Sigmoid colon (tissue), 7 donors: ENCODE results near the gene TRPM2. TPM values are rescaled to one million over a fixed set of nuclear protein-coding genes. Genes with fewer than 3 reads are reported as not detected.

Experiments used
- DNase-seq: peaks from one replicate; pipeline ENCODE4 v3.0.0-alpha.2; 2019
- H3K27ac ChIP-seq, 4 donors: fragments of 200-600 bp; sonication (generic); one replicate each; pipeline ENCODE4 v1.5.1; 2016 to 2019; ENCODE audit warnings: mild to moderate bottlenecking in 1 of 4
- H3K27me3 ChIP-seq, 3 donors: fragments of 200-600 bp; sonication (generic); one replicate each; pipeline ENCODE4 v1.5.1; 2019; ENCODE audit warnings: mild to moderate bottlenecking in 1 of 3
- H3K36me3 ChIP-seq, 4 donors: fragments of 200-600 bp; sonication (generic); one replicate each; pipeline ENCODE4 v1.5.1; 2016 to 2019
- H3K4me1 ChIP-seq, 4 donors: fragments of 200-600 bp; sonication (generic); one replicate each; pipeline ENCODE4 v1.5.1; 2017 to 2019
- H3K4me3 ChIP-seq, 4 donors: fragments of 200-600 bp; sonication (generic); one replicate each; pipeline ENCODE4 v1.5.1; 2017 to 2019; ENCODE audit warnings: mild to moderate bottlenecking in 2 of 4, moderate library complexity in 1 of 4
- H3K9me3 ChIP-seq, 4 donors: fragments of 200-600 bp in 3 of 4; sonication (generic) in 3 of 4; one replicate each; pipeline versions ENCODE4 v1.5.1 to v1.6.1; 2013 to 2019
- EP300 ChIP-seq, 4 donors: sonication (generic); formaldehyde crosslinking; IDR thresholded peaks; one replicate each; pipeline ENCODE4 v1.6.1; 2017; ENCODE audit warnings: antibody characterized with exemption in 4 of 4
- POLR2A ChIP-seq, 2 donors: fragments of 450-650 bp; IDR thresholded peaks; one replicate each; pipeline ENCODE4 v1.6.1; 2016; ENCODE audit warnings: antibody characterized with exemption in 2 of 2, mild to moderate bottlenecking in 2 of 2, moderate library complexity in 2 of 2
- POLR2AphosphoS5 ChIP-seq, 4 donors: sonication (generic); formaldehyde crosslinking; IDR thresholded peaks; one replicate each; pipeline ENCODE4 v1.6.1; 2017; ENCODE audit warnings: antibody characterized with exemption in 4 of 4
- WGBS, 2 donors: extraction: QIAGEN DNeasy Blood & Tissue Kit; methylation state at CpG; one replicate each; pipeline ENCODE4 v1.1.7; 2013; 5-methylcytosine and 5-hydroxymethylcytosine counted together
- intact Hi-C: fragments of 100-400 bp; cut with DNase I; formaldehyde crosslinking; loops from one replicate; pipeline ENCODE4 v1.15.1; 2023
- polyA plus RNA-seq, 3 donors: library from polyadenylated mRNA; stranded (reverse); fragments of 200-250 nt; gene quantifications; one replicate each; pipeline ENCODE4 v1.2.3, GENCODE V29; 2013
- total RNA-seq, 4 donors: library from RNA; depleted of rRNA; stranded (reverse); fragments of >200 nt; gene quantifications; one replicate each; pipeline ENCODE4 v1.1.0, GENCODE V29; 2016
- TF ChIP-seq, protein P1 (sequence below), 4 experiments: fragments of 450-650 bp in 3 of 4; fragments of 200-600 bp in 1 of 4; IDR thresholded peaks; one replicate each; pipeline ENCODE4 v1.5.1; 2016 to 2019; ENCODE audit warnings: antibody characterized with exemption in 4 of 4, mild to moderate bottlenecking in 3 of 4, moderate library complexity in 2 of 4
- donor health status: healthy with polysubstance abuse.
- donor health status: Bipolar disorder and iron deficiency.
- donor health status: healthy.

TRPM2 gene
- total and polyA plus RNA-seq, 7 donors = 1.6 to 4.9 (median 3.4) TPM

DNA sequence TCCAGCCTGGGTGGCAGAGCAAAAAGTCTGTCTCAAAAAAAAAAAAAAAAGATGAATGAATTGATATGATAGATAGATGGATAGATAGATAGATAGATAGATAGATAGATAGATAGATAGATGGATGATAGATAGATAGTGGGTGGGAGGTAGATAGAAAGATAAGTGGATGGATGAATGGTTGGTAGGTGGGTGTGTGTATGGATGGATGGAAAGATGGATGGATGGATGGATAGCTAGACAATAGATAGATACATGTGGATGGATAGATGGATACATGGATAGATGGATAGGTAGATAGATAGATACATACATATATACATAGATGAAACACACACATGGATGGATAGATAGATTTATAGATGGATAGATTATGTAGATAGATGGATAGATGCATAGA, 28.5 kb downstream of the TRPM2 start:
- no peak overlapping the region for H3K4me3 ChIP-seq
- peaks cover 0 to 31% (median 7%) of the 10 kb centered on the region in 3 donors for H3K27me3 ChIP-seq
- intact Hi-C loops = no loop called here
- no peaks in the 10 kb centered on the region for H3K36me3 ChIP-seq
- TF ChIP-seq EP300 (IDR thresholded peaks at IDR 0.05) (no peak), POLR2AphosphoS5 (IDR thresholded peaks at IDR 0.05) (no peak), POLR2A (IDR thresholded peaks at IDR 0.05) (no peak)
- TF ChIP-seq, protein P1, sequence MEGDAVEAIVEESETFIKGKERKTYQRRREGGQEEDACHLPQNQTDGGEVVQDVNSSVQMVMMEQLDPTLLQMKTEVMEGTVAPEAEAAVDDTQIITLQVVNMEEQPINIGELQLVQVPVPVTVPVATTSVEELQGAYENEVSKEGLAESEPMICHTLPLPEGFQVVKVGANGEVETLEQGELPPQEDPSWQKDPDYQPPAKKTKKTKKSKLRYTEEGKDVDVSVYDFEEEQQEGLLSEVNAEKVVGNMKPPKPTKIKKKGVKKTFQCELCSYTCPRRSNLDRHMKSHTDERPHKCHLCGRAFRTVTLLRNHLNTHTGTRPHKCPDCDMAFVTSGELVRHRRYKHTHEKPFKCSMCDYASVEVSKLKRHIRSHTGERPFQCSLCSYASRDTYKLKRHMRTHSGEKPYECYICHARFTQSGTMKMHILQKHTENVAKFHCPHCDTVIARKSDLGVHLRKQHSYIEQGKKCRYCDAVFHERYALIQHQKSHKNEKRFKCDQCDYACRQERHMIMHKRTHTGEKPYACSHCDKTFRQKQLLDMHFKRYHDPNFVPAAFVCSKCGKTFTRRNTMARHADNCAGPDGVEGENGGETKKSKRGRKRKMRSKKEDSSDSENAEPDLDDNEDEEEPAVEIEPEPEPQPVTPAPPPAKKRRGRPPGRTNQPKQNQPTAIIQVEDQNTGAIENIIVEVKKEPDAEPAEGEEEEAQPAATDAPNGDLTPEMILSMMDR (IDR thresholded peaks at IDR 0.05) = no peak
- DNase-seq = no peak
- H3K27ac ChIP-seq = no peak overlapping the region
- H3K4me1 ChIP-seq = no peaks in the 10 kb centered on the region
- H3K9me3 ChIP-seq = peaks cover 0 to 17% (median 8%) of the 10 kb centered on the region in 4 donors

DNA sequence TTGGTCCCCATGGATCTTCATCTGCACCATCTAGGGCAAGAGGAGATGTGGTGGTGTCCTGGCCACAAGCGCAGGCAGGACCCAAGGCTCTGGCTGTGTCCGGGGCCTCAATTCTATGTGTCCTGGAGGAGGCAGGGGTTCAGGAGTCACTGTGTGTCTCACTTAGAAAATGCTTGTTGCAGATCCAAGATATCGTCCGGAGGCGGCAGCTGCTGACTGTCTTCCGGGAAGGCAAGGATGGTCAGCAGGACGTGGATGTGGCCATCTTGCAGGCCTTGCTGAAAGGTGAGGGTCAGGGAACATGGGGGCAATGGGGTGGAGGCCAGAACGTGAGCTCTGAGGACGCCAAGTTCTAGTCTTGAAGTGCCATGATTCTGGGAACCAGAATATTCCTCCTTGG, 29.1 kb downstream of the TRPM2 start:
- no peak overlapping the region for H3K27ac ChIP-seq
- H3K36me3 ChIP-seq = no peaks in the 10 kb centered on the region
- peaks cover 0 to 25% (median under 1%) of the 10 kb centered on the region in 3 donors for H3K27me3 ChIP-seq
- intact Hi-C loops = no loop called here
- TF ChIP-seq POLR2AphosphoS5 (IDR thresholded peaks at IDR 0.05) (no peak), EP300 (IDR thresholded peaks at IDR 0.05) (no peak), POLR2A (IDR thresholded peaks at IDR 0.05) (no peak)
- TF ChIP-seq, protein P1 (IDR thresholded peaks at IDR 0.05) = no peak
- 87 to 92% methylated on average over 9 of the region's 9 CpGs for WGBS, 2 donors
- H3K4me3 ChIP-seq = no peak overlapping the region
- H3K4me1 ChIP-seq = no peaks in the 10 kb centered on the region
- DNase-seq = no peak
- peaks cover 0 to 22% (median 8%) of the 10 kb centered on the region in 4 donors for H3K9me3 ChIP-seq

DNA sequence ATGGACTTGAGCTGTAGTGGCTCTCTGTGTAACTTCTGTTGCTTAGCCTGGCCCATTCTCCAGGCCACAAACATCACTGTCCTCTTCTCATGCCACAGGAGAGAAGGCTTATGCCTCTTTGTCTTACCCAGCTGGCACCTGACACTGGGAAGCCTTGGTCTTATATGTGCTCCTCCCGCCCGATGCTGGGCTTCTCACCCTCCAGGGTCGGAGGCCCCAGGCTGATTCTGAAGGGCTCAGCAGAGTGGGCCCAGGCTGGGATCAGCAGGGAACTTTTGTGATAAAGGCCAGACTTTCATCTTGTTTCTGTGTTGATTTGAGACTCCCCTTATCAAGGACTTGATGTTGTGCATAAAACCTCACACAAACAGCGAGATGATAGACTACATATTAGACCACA, 29.8 kb downstream of the TRPM2 start:
- H3K9me3 ChIP-seq = peaks cover 0 to 22% (median 8%) of the 10 kb centered on the region in 4 donors
- no peaks in the 10 kb centered on the region for H3K4me1 ChIP-seq
- H3K27me3 ChIP-seq = peaks cover 0 to 20% (median 0%) of the 10 kb centered on the region in 3 donors
- no peak for TF ChIP-seq POLR2AphosphoS5 (IDR thresholded peaks at IDR 0.05)
- intact Hi-C loops = no loop called here
- no peak for DNase-seq
- no peak overlapping the region for H3K27ac ChIP-seq
- no peak overlapping the region for H3K4me3 ChIP-seq
- no peaks in the 10 kb centered on the region for H3K36me3 ChIP-seq
- 83 to 85% methylated on average over 4 of the region's 4 CpGs for WGBS, 2 donors

DNA sequence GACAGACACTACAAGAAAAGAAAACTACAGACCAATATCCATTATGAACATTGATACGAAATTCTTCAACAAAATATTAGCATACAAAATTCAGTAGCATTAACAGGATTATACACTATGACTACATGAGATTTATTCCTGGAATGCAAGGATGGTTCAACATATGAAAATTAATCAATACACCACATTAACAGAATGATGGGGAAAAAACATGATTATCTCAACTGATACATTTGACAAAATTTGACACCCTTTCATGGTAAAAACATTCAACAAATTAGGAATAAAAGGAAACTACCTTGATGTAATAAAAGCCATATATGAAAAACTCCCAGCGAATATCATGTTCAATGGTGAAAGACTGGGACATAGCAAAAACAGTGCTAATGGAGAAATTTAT, 31.5 kb downstream of the TRPM2 start:
- H3K27ac ChIP-seq = no peak overlapping the region
- intact Hi-C loops = no loop called here
- peaks cover 0 to 8% (median 0%) of the 10 kb centered on the region in 3 donors for H3K27me3 ChIP-seq
- H3K4me1 ChIP-seq = no peaks in the 10 kb centered on the region
- WGBS, 2 donors = 80 to 83% methylated on average over 2 of the region's 2 CpGs
- no peaks in the 10 kb centered on the region for H3K36me3 ChIP-seq
- no peak for TF ChIP-seq POLR2A (IDR thresholded peaks at IDR 0.05)
- TF ChIP-seq POLR2AphosphoS5 (IDR thresholded peaks at IDR 0.05) = no peak
- TF ChIP-seq, protein P1 (IDR thresholded peaks at IDR 0.05) = no peak
- H3K4me3 ChIP-seq = no peak overlapping the region
- H3K9me3 ChIP-seq = peaks cover 0 to 22% (median 8%) of the 10 kb centered on the region in 4 donors
- no peak for DNase-seq

DNA sequence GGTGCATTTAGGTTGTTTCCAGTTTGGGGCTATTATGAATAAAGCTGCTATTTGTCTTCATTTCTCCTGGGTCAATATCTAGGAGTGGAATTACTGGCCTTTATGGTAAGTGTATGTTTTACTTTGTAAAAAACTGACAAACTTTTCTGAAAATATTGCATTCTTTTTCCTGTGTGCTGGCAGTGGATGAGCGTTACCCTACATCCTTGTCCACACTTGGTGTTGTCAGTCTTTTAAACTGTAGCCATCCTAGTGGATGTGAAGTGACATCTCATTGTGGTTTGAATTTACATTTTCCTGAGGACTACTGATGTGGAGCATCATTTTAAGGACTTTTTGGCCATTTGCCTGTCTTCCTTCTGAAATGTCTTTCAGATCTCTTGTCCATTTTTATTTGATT, 35.9 kb downstream of the TRPM2 start:
- H3K36me3 ChIP-seq = no peaks in the 10 kb centered on the region
- no peaks in the 10 kb centered on the region for H3K4me1 ChIP-seq
- peaks cover 0 to 20% (median 9%) of the 10 kb centered on the region in 4 donors for H3K9me3 ChIP-seq
- intact Hi-C loops = no loop called here
- H3K27me3 ChIP-seq = peaks cover 0 to 17% (median 7%) of the 10 kb centered on the region in 3 donors
- H3K4me3 ChIP-seq = no peak overlapping the region
- WGBS, 2 donors = 93 to 94% methylated on average over 1 of the region's 1 CpG
- TF ChIP-seq POLR2A (IDR thresholded peaks at IDR 0.05) (no peak), POLR2AphosphoS5 (IDR thresholded peaks at IDR 0.05) (no peak), EP300 (IDR thresholded peaks at IDR 0.05) (no peak)
- TF ChIP-seq, protein P1 (IDR thresholded peaks at IDR 0.05) = no peak
- no peak for DNase-seq
- no peak overlapping the region for H3K27ac ChIP-seq
